HG03558 (cell line): ENCODE measurements around the gene MED12.
A peak's percentile ranks its signal among the peaks of the same experiment; 100 is the strongest.

Experiments
- ATAC-seq: cut with Tn5 transposase; IDR thresholded peaks from one replicate; pipeline ENCODE4 v1.9.1; 2021; ENCODE audit warnings: moderate number of reproducible peaks; ENCODE audit not compliant: unreplicated experiment; ENCODE audit errors: extremely low read depth

The MED12 gene

GRCh38 chrX:71118032-71118984, at the start of gene MED12:
TSS of gene MED12 (plus strand) at chrX:71118596. CDS start at chrX:71118755, 159 bp downstream.
- peak; percentile 84 for ATAC-seq

DNA sequence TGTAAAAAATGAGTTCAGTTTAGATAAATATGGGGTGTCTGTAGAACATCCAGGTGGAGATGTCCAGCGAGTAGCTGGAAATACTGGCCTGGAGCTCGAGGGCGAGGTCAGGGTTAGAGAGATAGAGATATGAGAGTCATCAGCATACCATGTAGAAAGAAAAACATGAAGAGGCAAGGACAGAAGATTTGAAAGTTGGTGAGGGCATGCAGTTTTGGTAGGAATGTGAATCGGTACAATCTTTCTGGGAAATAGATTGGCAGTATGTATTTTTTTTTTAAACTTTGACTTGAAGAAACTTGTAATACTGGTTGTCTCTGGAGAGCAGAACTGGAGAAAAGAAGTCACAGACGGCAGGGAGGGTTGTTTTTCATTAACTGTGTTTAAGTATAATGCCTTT, 47.9 kb upstream of the MED12 start:
- no peak for ATAC-seq

- ATAC-seq = no peak
Observed at GRCh38 chrX:71081330-71082123, 36.9 kb upstream of the MED12 start.

DNA sequence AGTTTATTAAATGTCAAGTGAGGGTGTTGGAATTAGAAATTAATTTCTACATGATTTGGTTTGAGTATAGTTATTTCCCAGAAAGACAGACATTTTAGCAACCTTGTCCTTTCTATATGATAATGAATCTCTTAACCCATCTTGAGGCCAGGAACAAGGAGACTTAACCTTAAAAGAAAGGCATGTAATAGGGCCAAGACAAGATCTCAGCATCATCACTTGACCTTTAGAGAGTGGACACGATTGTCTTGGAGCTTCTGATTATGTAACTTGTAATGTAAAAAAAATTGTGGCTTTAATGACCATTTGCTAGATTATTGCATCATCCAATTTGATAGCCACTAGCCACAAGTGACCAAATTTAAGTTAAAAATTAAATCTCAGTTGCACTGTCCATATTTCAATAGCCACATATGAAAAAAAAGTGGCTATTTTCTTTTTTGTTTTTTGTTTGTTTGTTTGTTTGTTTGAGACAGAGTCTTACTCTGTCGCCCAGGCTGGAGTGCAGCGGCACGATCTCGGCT, 36.2 kb upstream of the MED12 start:
- no peak for ATAC-seq

GRCh38 chrX:71082822-71083221, 35.6 kb upstream of the MED12 start:
- ATAC-seq = no peak

- no peak for ATAC-seq
Observed at GRCh38 chrX:71085900-71086299, 32.5 kb upstream of the MED12 start.

DNA sequence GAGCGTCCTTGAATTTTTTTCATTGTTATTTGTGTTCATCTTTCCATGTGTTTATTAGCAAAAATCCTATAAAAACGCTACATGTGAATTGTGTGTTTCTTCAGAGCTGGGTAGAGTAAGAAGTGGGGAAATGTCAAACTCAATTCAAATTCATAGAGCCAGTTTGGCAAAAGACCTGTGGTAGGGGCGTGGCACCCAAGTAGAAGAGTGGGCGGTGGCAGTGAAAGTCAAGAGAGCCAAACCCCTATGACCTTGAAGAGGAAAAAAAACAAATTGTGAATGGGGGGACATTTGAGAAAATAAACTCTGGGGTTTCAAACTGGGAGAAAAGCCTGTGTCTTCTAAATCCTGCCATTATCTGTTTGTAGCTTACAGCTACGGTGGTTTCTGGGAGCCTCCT, 27.1 kb upstream of the MED12 start:
- ATAC-seq = no peak

- no peak for ATAC-seq
Observed at GRCh38 chrX:71095033-71095432, 23.4 kb upstream of the MED12 start.

- ATAC-seq = peak; percentile 82
Observed at GRCh38 chrX:71095555-71095980, 22.8 kb upstream of the MED12 start, which contains the start of gene FOXO4. TSS of gene FOXO4 (plus strand) at chrX:71095851. CDS start at chrX:71096529, 678 bp downstream.

DNA sequence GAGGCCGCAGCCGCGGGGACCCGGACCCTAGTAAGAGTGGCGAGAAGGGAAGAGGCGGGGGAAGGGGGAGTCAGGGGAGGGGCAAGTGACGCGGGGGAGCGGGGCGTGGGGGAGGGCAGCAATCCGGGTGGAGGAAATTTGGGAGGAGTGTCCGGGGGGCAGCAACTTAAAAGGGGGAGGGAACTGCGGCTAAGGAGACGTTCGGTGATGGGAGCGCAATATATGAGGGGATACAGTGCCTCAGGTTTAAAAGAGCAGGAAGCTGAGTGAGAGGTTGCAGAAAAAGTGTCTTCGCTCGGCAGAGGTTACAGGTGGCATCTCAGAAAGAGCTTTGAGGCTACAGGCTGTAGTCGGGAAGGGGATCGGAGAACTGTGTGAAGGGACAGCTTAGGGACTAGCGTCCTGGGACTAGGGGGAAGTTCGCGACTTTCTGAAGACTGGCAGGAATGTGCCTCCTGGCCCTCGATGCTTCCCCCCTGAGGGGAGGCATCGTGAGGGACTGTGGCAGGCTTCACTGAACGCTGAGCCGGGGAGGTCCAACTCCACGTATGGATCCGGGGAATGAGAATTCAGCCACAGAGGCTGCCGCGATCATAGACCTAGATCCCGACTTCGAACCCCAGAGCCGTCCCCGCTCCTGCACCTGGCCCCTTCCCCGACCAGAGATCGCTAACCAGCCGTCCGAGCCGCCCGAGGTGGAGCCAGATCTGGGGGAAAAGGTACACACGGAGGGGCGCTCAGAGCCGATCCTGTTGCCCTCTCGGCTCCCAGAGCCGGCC, 22.2 kb upstream of the MED12 start:
- no peak for ATAC-seq

GRCh38 chrX:71096760-71097032, 21.7 kb upstream of the MED12 start:
- no peak for ATAC-seq

- ATAC-seq = no peak
Observed at GRCh38 chrX:71098302-71098701, 20.1 kb upstream of the MED12 start.

GRCh38 chrX:71098951-71099506, 19.4 kb upstream of the MED12 start:
- no peak for ATAC-seq

DNA sequence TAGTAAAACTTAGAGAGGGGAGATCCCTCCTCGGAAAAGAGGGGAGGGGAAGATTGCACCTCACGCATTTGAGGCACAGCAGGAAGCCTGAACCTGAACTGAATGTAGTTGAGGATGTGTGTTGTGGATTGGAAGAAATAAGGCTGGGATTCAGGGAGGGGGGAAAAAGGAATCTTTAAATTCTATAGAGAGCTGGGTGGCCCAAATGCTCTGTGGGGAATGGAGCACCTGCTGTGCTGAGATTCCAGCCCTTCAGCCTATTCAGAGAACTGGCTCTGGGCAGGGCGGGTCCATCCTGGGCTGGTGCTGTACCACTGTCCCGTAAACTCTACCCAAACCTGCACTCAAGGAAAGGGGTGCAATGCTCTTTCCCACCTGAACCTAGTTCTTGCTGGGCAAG, 18.7 kb upstream of the MED12 start:
- ATAC-seq = no peak

DNA sequence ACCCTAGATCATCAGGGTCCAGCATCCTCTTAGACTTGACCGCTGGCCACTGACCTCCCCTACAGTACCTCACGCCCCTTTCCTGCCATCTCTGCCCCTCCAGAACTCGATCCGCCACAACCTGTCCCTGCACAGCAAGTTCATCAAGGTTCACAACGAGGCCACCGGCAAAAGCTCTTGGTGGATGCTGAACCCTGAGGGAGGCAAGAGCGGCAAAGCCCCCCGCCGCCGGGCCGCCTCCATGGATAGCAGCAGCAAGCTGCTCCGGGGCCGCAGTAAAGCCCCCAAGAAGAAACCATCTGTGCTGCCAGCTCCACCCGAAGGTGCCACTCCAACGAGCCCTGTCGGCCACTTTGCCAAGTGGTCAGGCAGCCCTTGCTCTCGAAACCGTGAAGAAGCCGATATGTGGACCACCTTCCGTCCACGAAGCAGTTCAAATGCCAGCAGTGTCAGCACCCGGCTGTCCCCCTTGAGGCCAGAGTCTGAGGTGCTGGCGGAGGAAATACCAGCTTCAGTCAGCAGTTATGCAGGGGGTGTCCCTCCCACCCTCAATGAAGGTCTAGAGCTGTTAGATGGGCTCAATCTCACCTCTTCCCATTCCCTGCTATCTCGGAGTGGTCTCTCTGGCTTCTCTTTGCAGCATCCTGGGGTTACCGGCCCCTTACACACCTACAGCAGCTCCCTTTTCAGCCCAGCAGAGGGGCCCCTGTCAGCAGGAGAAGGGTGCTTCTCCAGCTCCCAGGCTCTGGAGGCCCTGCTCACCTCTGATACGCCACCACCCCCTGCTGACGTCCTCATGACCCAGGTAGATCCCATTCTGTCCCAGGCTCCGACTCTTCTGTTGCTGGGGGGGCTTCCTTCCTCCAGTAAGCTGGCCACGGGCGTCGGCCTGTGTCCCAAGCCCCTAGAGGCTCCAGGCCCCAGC, 17.6 kb upstream of the MED12 start:
- ATAC-seq = no peak

- ATAC-seq = no peak
Observed at GRCh38 chrX:71102292-71102691, 16.1 kb upstream of the MED12 start.

GRCh38 chrX:71103110-71103983, 15.0 kb upstream of the MED12 start:
- no peak for ATAC-seq

GRCh38 chrX:71105628-71106027, 12.8 kb upstream of the MED12 start:
- no peak for ATAC-seq
